ENCODE measurements around the gene MICALL2.

MICALL2 gene

DNA sequence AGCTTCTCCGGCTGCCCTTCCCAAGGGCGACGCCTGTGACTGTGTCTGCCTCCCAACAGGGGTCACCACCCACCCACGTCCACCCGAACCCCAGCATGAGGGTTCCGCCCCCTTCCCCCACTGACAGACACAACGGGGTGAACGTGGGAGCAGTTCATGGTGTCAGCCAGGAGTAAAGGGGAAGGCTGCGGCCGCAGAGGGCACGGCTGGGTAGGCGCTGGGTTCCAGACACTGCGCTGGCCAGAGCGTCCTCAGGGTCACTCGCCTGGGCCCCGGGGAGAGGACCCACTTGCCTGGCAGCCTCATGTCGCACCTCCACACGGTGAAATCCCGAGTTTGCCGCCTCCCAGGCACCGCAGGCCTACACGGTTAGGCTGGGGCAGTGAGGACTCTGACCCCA is 23.8 kb upstream of the MICALL2 start:
- Histone ChIP-seq H3K36me3 (ENCODE audit: control insufficient read depth, insufficient read depth, low read length) (peaks cover 20% of the 10 kb centered on the region), H3K4me3 (ENCODE audit: insufficient read depth, low read depth, low read length) (no peak overlapping the region), H3K4me1 (ENCODE audit: control insufficient read depth, insufficient read depth, low read length) (no peaks in the 10 kb centered on the region), H3K27me3 (ENCODE audit: control insufficient read depth, insufficient read depth, low read length, poor library complexity, severe bottlenecking) (no peaks in the 10 kb centered on the region), H3K9me3 (ENCODE audit: control insufficient read depth, low read length) (no peaks in the 10 kb centered on the region), H3K27ac (ENCODE audit: insufficient read depth, low read depth, low read length, poor library complexity, severe bottlenecking) (no peak overlapping the region)
- 89% methylated on average over 22 of the region's 22 CpGs for WGBS, 2 experiments

DNA sequence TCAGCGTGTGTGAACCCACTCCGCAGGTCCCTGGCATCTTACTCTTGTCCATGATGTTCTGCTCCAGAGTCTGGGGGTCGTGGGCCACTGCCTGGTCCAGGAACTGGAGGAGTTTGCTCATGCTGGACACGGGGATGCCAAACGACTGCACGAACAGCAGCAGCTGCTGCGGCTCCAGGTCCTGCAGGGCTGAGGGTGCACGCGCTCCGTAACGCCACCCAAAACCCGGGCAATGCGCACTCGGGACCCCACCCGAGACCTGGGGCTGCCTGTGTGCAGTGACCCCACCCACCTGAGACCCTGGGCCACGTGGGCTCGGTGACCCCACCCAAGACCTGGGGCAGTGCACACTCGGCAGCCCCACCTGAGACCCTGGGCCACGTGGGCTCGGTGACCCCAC is 22.0 kb upstream of the MICALL2 start:
- H3K36me3 ChIP-seq (ENCODE audit: control insufficient read depth, insufficient read depth, low read length), result peaks cover 20% of the 10 kb centered on the region
- no peak overlapping the region for H3K27ac ChIP-seq (ENCODE audit: insufficient read depth, low read depth, low read length, poor library complexity, severe bottlenecking)
- H3K4me3 ChIP-seq (ENCODE audit: insufficient read depth, low read depth, low read length), result no peak overlapping the region
- H3K9me3 ChIP-seq (ENCODE audit: control insufficient read depth, low read length), result no peaks in the 10 kb centered on the region
- 96% methylated on average over 20 of the region's 20 CpGs for WGBS, 2 experiments
- no peaks in the 10 kb centered on the region for H3K27me3 ChIP-seq (ENCODE audit: control insufficient read depth, insufficient read depth, low read length, poor library complexity, severe bottlenecking)
- H3K4me1 ChIP-seq (ENCODE audit: control insufficient read depth, insufficient read depth, low read length), result no peaks in the 10 kb centered on the region

DNA sequence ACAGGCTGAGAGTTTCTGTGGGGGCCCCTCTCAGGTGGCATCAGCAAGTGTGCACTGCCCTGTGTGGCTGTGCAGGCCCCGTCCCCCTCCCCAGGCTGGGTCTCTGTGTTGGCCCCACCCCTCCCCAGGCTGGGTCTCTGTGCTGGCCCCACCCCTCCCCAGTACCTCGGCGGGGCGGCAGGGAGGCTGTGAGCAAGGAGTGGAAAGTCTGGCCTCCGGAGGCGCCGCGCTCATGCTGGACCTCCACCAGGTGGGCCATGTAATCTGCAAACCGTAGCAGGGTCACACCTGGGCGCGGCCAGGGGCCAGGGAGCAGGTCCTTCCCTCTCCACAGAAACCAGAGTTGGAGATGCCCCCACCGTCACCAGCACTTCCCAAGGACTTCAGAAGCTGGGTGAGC is 21.4 kb upstream of the MICALL2 start:
- H3K27me3 ChIP-seq (ENCODE audit: control insufficient read depth, insufficient read depth, low read length, poor library complexity, severe bottlenecking), result no peaks in the 10 kb centered on the region
- H3K4me1 ChIP-seq (ENCODE audit: control insufficient read depth, insufficient read depth, low read length), result no peaks in the 10 kb centered on the region
- H3K27ac ChIP-seq (ENCODE audit: insufficient read depth, low read depth, low read length, poor library complexity, severe bottlenecking), result no peak overlapping the region
- 86 to 92% methylated on average over 12 of the region's 12 CpGs for WGBS, 2 experiments
- H3K36me3 ChIP-seq (ENCODE audit: control insufficient read depth, insufficient read depth, low read length), result peaks cover 20% of the 10 kb centered on the region
- H3K9me3 ChIP-seq (ENCODE audit: control insufficient read depth, low read length), result no peaks in the 10 kb centered on the region
- no peak overlapping the region for H3K4me3 ChIP-seq (ENCODE audit: insufficient read depth, low read depth, low read length)

DNA sequence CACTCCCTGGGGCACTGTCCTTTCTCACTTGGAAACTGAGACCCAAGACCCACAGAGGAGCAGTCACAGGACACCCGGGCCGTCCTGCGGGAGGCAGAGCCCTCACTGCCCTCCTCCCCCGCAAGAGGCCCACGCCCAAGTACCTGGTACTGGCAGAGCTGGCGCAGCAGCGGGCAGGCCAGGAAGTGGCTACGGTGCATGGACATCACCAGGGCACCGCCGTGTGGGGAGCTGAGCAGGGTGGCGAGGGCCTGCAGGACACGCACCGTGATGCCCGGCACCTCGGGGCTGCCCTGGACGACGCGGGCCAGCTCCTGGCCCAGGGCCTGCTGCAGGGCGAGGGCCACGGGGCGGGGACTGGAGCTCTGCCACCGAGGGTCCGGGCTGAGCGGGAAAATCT is 20.0 kb upstream of the MICALL2 start:
- 93 to 94% methylated on average over 24 of the region's 24 CpGs for WGBS, 2 experiments
- H3K27me3 ChIP-seq (ENCODE audit: control insufficient read depth, insufficient read depth, low read length, poor library complexity, severe bottlenecking), result no peaks in the 10 kb centered on the region
- no peak overlapping the region for H3K27ac ChIP-seq (ENCODE audit: insufficient read depth, low read depth, low read length, poor library complexity, severe bottlenecking)
- H3K36me3 ChIP-seq (ENCODE audit: control insufficient read depth, insufficient read depth, low read length), result peaks cover 20% of the 10 kb centered on the region
- H3K4me3 ChIP-seq (ENCODE audit: insufficient read depth, low read depth, low read length), result no peak overlapping the region
- H3K9me3 ChIP-seq (ENCODE audit: control insufficient read depth, low read length), result no peaks in the 10 kb centered on the region
- H3K4me1 ChIP-seq (ENCODE audit: control insufficient read depth, insufficient read depth, low read length), result no peaks in the 10 kb centered on the region

DNA sequence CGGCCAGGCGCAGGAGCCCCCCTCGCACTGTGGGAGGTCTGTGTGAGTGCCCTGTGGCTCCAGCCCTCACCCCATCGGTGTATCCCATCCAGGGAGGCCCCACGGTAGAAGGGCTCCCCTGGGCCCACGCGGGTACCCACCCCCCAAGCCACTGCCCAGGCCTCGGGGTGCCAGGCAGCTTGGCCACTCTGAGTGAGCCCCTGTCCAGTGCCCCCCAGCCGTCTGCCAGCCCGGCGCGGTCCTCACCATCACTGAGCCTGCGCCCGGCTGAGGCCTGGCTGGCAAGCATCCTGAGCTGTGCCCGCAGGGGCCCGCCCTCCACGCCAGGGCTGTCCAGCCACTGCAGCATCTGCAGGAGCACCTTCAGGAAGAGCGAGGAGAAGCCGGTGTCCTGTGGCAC is 19.2 kb upstream of the MICALL2 start:
- Histone ChIP-seq H3K9me3 (ENCODE audit: control insufficient read depth, low read length) (no peaks in the 10 kb centered on the region), H3K36me3 (ENCODE audit: control insufficient read depth, insufficient read depth, low read length) (peaks cover 18% of the 10 kb centered on the region), H3K27ac (ENCODE audit: insufficient read depth, low read depth, low read length, poor library complexity, severe bottlenecking) (no peak overlapping the region), H3K27me3 (ENCODE audit: control insufficient read depth, insufficient read depth, low read length, poor library complexity, severe bottlenecking) (no peaks in the 10 kb centered on the region), H3K4me3 (ENCODE audit: insufficient read depth, low read depth, low read length) (no peak overlapping the region), H3K4me1 (ENCODE audit: control insufficient read depth, insufficient read depth, low read length) (no peaks in the 10 kb centered on the region)
- WGBS, 2 experiments, result 93 to 94% methylated on average over 19 of the region's 19 CpGs

DNA sequence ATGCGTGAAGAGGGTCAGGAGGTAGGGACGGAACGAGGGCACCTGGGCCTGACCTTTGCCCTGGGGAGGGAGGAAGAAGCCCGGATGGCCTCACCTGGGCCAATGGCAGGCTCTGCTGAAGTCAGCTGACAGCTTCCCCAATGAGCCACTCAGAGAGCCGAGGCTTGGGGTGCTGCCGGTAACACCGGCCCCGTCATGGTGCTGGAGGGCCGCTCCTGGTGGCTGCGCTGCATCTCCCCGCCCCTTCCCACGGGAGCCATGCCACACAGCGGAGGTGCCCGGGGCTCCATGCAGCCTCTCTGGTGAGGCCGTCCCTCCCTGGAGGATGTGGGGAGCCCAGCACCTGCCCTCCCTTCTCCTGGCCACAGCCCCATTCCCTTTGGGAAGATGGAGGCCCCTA is 17.6 kb upstream of the MICALL2 start:
- H3K36me3 ChIP-seq (ENCODE audit: control insufficient read depth, insufficient read depth, low read length), result peaks cover 29% of the 10 kb centered on the region
- H3K27ac ChIP-seq (ENCODE audit: insufficient read depth, low read depth, low read length, poor library complexity, severe bottlenecking), result no peak overlapping the region
- no peaks in the 10 kb centered on the region for H3K4me1 ChIP-seq (ENCODE audit: control insufficient read depth, insufficient read depth, low read length)
- no peaks in the 10 kb centered on the region for H3K9me3 ChIP-seq (ENCODE audit: control insufficient read depth, low read length)
- H3K4me3 ChIP-seq (ENCODE audit: insufficient read depth, low read depth, low read length), result no peak overlapping the region
- H3K27me3 ChIP-seq (ENCODE audit: control insufficient read depth, insufficient read depth, low read length, poor library complexity, severe bottlenecking), result no peaks in the 10 kb centered on the region
- WGBS, 2 experiments, result 94 to 96% methylated on average over 15 of the region's 15 CpGs

DNA sequence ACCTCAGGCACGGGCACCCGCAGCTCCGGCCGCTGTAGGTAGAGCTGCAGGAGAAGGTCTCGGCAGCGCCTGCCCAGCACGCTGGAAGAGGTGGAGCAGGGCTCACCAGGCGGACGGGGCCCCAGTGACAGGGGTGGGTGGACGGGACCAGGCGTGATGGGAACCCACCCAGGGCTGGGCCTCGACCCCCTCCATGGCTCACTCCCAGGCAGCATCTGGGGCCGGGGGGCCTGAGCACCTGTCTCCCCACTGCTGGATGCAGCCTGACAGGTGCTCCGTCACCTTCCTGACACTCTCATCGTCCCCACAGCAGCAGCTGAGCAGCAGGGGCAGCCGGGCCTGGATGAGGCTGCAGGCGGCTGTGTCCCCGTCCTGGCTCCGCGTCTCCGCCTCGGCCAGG is 16.7 kb upstream of the MICALL2 start:
- Histone ChIP-seq H3K27me3 (ENCODE audit: control insufficient read depth, insufficient read depth, low read length, poor library complexity, severe bottlenecking) (no peaks in the 10 kb centered on the region), H3K9me3 (ENCODE audit: control insufficient read depth, low read length) (no peaks in the 10 kb centered on the region), H3K4me1 (ENCODE audit: control insufficient read depth, insufficient read depth, low read length) (no peaks in the 10 kb centered on the region), H3K27ac (ENCODE audit: insufficient read depth, low read depth, low read length, poor library complexity, severe bottlenecking) (no peak overlapping the region), H3K4me3 (ENCODE audit: insufficient read depth, low read depth, low read length) (no peak overlapping the region), H3K36me3 (ENCODE audit: control insufficient read depth, insufficient read depth, low read length) (peaks cover 29% of the 10 kb centered on the region)
- WGBS, 2 experiments, result 94 to 95% methylated on average over 22 of the region's 22 CpGs

DNA sequence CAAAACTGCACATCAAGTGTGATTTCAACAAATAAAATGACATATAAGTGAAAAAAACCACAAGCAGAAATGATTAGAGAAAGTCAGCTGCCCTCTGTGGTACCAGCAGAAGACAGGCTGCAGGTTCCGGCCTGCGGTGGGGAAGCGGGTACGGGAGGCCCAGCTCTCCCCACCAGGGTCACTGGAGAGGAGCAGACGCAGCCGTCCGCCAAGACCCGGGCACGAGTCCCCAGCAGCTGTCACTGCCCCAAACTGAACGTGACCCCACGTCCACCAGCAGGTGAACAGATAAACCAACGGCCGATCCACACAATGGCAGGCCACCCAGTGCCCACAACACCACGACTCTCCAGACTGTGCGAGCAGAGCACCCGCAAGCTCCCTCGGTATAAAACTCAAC is 16.1 kb upstream of the MICALL2 start:
- peaks cover 29% of the 10 kb centered on the region for H3K36me3 ChIP-seq (ENCODE audit: control insufficient read depth, insufficient read depth, low read length)
- no peaks in the 10 kb centered on the region for H3K9me3 ChIP-seq (ENCODE audit: control insufficient read depth, low read length)
- 94 to 96% methylated on average over 17 of the region's 17 CpGs for WGBS, 2 experiments
- H3K4me3 ChIP-seq (ENCODE audit: insufficient read depth, low read depth, low read length), result no peak overlapping the region
- no peaks in the 10 kb centered on the region for H3K4me1 ChIP-seq (ENCODE audit: control insufficient read depth, insufficient read depth, low read length)
- no peaks in the 10 kb centered on the region for H3K27me3 ChIP-seq (ENCODE audit: control insufficient read depth, insufficient read depth, low read length, poor library complexity, severe bottlenecking)
- H3K27ac ChIP-seq (ENCODE audit: insufficient read depth, low read depth, low read length, poor library complexity, severe bottlenecking), result no peak overlapping the region

DNA sequence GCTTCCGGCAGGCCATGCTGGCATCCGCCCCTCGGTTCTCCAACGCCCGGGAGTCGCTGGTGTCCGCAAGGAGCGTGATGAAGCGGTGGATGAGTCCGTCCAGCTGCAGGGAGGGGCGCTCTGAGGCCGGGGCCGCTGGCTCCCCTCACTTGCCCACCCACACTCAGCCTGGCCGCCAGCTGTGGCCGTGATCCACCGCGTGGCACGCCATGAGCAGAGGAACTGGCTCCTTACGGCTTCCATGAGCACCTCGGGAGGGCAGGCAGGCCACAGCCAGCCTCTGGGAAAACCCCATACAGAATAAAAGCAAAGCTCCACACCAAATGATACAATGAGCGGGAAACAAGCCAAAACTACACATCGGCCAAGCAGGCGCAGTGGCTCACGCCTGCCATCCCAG is 15.5 kb upstream of the MICALL2 start:
- Histone ChIP-seq H3K36me3 (ENCODE audit: control insufficient read depth, insufficient read depth, low read length) (peaks cover 25% of the 10 kb centered on the region), H3K4me3 (ENCODE audit: insufficient read depth, low read depth, low read length) (no peak overlapping the region), H3K9me3 (ENCODE audit: control insufficient read depth, low read length) (no peaks in the 10 kb centered on the region), H3K27me3 (ENCODE audit: control insufficient read depth, insufficient read depth, low read length, poor library complexity, severe bottlenecking) (no peaks in the 10 kb centered on the region), H3K27ac (ENCODE audit: insufficient read depth, low read depth, low read length, poor library complexity, severe bottlenecking) (no peak overlapping the region), H3K4me1 (ENCODE audit: control insufficient read depth, insufficient read depth, low read length) (no peaks in the 10 kb centered on the region)
- WGBS, 2 experiments, result 94 to 95% methylated on average over 24 of the region's 24 CpGs

DNA sequence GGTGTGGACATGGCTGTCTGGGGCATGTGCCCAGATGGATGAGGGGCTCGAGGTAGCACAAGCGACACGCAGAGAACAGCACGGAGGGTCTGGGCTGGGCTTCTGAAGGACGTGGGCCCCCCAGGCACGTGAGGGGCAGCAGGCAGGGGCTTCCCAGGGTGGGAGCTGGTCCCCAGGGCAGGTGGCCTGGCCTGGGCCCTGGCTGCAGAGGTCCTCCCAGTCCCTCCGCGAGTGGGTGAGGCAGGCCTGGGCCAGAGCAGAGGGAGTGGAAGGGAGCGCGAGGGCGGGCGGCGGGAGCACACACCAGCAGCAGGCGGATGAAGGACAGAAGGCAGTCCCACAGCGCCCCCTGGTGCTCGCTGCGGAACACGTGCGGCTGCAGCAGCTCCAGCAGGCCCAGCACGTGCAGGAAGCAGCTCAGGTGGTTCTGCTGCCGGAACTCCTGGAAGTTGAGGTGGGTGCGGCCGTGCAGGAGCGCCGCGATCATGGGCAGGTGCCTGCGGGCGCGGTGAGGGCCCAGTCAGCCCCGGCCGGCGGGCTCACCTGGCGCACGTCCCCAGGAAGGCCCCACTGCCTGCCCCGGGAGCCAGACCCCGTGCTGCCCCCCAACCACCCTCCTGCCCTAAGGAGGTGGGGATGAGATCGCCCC is 14.7 kb upstream of the MICALL2 start:
- Histone ChIP-seq H3K4me1 (ENCODE audit: control insufficient read depth, insufficient read depth, low read length) (no peaks in the 10 kb centered on the region), H3K9me3 (ENCODE audit: control insufficient read depth, low read length) (no peaks in the 10 kb centered on the region), H3K4me3 (ENCODE audit: insufficient read depth, low read depth, low read length) (no peak overlapping the region), H3K36me3 (ENCODE audit: control insufficient read depth, insufficient read depth, low read length) (peaks cover 18% of the 10 kb centered on the region), H3K27ac (ENCODE audit: insufficient read depth, low read depth, low read length, poor library complexity, severe bottlenecking) (no peak overlapping the region), H3K27me3 (ENCODE audit: control insufficient read depth, insufficient read depth, low read length, poor library complexity, severe bottlenecking) (no peaks in the 10 kb centered on the region)
- 43 to 45% methylated on average over 37 of the region's 37 CpGs for WGBS, 2 experiments

DNA sequence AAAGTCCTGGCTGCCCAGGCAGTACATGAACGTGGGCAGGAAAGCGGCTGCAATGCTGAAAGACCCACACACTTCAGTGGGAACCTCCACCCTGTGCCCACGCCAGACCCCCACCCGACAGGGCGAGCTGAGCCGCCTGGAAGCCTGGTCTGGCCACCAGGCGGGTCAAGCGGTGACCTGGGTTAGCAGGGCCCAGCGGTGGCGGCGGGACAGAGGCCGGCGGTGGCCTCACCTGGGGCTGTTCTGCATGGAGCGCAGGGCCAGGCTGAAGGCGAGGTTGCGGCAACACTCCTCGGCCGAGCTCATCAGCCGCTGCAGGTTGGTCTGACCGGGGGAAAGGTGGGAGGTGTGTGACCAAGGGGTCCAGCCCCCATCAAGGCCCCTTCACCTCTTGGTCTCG is 11.6 kb upstream of the MICALL2 start:
- Histone ChIP-seq H3K36me3 (ENCODE audit: control insufficient read depth, insufficient read depth, low read length) (peaks cover 14% of the 10 kb centered on the region), H3K4me1 (ENCODE audit: control insufficient read depth, insufficient read depth, low read length) (peaks cover 12% of the 10 kb centered on the region)
- WGBS, 2 experiments, result 97% methylated on average over 21 of the region's 21 CpGs

More for the DNA sequence above, 11.6 kb upstream of the MICALL2 start:
- no peak overlapping the region for H3K27ac ChIP-seq (ENCODE audit: insufficient read depth, low read depth, low read length, poor library complexity, severe bottlenecking)
- H3K4me3 ChIP-seq (ENCODE audit: insufficient read depth, low read depth, low read length), result no peak overlapping the region
- H3K9me3 ChIP-seq (ENCODE audit: control insufficient read depth, low read length), result no peaks in the 10 kb centered on the region
- H3K27me3 ChIP-seq (ENCODE audit: control insufficient read depth, insufficient read depth, low read length, poor library complexity, severe bottlenecking), result no peaks in the 10 kb centered on the region

All from ectodermal cell (in vitro differentiated cells).